NB4 (cell line): Measurements from ENCODE around the gene SEMA4C.

ENCODE experiments used
- CTCF ChIP-seq: IDR thresholded peaks from one replicate; pipeline ENCODE4 v1.5.1; 2012; ENCODE audit warnings: low read depth, low read length
- POLR2A ChIP-seq: IDR thresholded peaks from 2 replicates; pipeline ENCODE4 v1.6.1; 2011; ENCODE audit warnings: mild to moderate bottlenecking; ENCODE audit not compliant: insufficient read length; ENCODE audit errors: extremely low read depth

- TF ChIP-seq POLR2A: no peak
- TF ChIP-seq CTCF: no peak
Measured at GRCh38 chr2:96898135-96898505, 28.2 kb upstream of the SEMA4C start.
